ENCODE results near the gene SLC39A9. TPM values are rescaled to one million over a fixed set of nuclear protein-coding genes. Genes with fewer than 3 reads are reported as not detected.

The SLC39A9 gene
- total and polyA plus RNA-seq, 2 of the 13 experiments (the other 11 are each of a cell fraction or from before 2014, with no cell fraction given): 46.6 to 69.5 TPM

DNA sequence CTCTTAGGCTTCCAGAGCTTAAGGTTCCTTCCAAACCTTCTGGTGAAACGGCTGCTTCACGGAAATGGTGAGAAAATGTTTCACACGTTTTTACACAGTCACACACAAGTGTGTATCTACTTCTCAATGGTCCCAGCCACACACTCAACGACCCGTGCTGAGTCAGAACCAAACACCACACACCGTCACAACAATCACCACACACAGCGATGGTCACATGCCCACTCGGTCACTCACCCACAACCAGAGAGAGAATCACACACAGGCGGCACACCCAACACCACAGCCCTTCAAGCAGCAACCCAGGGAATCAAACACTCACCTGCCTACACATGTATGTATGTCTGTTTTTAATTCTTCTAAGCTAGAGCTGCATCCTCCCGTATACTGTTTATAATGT, 73.4 kb downstream of the SLC39A9 start:
- DNase-seq (ENCODE audit: low spot score) (no peak), ATAC-seq (no peak), FAIRE-seq (no peak)
- no TSS peak for BruUV-seq (replicated peaks)
- WGBS (ENCODE audit: low lambda C conversion rate): 68% methylated on average over 10 of the region's 10 CpGs
- no peaks in the 10 kb centered on the region for H3K27me3 ChIP-seq (ENCODE audit: control insufficient read depth in 1 of 2, insufficient read depth in 2 of 2, low read length in 2 of 2)
- H3K9ac ChIP-seq (ENCODE audit: insufficient read depth, low read depth, low read length): no peak overlapping the region
- no peaks in the 10 kb centered on the region for H4K20me1 ChIP-seq (ENCODE audit: insufficient read depth, low read length)
- no peaks in the 10 kb centered on the region for H3K79me2 ChIP-seq (ENCODE audit: insufficient read depth, low read length)
- intact Hi-C loops (cut with micrococcal nuclease; ENCODE audit: unreplicated experiment): no loop called here
- TF ChIP-seq NR0B2 (CRISPR knock-in tag; IDR thresholded peaks at IDR 0.05): no peak
- TF ChIP-seq, protein P1, sequence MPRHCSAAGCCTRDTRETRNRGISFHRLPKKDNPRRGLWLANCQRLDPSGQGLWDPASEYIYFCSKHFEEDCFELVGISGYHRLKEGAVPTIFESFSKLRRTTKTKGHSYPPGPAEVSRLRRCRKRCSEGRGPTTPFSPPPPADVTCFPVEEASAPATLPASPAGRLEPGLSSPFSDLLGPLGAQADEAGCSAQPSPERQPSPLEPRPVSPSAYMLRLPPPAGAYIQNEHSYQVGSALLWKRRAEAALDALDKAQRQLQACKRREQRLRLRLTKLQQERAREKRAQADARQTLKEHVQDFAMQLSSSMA (CRISPR knock-in tag; IDR thresholded peaks at IDR 0.05): no peak
- no peak for TF ChIP-seq MBNL3 (CRISPR knock-in tag; conservative IDR thresholded peaks at IDR 0.05)
- no peak for TF ChIP-seq EHMT2 (IDR thresholded peaks at IDR 0.05; ENCODE audit: borderline replicate concordance, low read depth, low read length)
- TF ChIP-seq FOSL2 (CRISPR knock-in tag; IDR thresholded peaks at IDR 0.05): no peak
- TF ChIP-seq ADNP (CRISPR knock-in tag; IDR thresholded peaks at IDR 0.05): no peak
- no peak for TF ChIP-seq ZSCAN20 (CRISPR knock-in tag; IDR thresholded peaks at IDR 0.05; ENCODE audit: borderline replicate concordance)
- no peak for TF ChIP-seq SIX1 (CRISPR knock-in tag; IDR thresholded peaks at IDR 0.05; ENCODE audit: borderline replicate concordance)
- no peak for TF ChIP-seq FLYWCH1 (CRISPR knock-in tag; IDR thresholded peaks at IDR 0.05)
- TF ChIP-seq CENPBD1 (CRISPR knock-in tag; IDR thresholded peaks at IDR 0.05; ENCODE audit: borderline replicate concordance, low read depth): no peak
- no peak for TF ChIP-seq BRD4 (CRISPR knock-in tag; IDR thresholded peaks at IDR 0.05)
- TF ChIP-seq MIER3 (CRISPR knock-in tag; IDR thresholded peaks at IDR 0.05; ENCODE audit: borderline replicate concordance): no peak
- TF ChIP-seq ZNF484 (CRISPR knock-in tag; IDR thresholded peaks at IDR 0.05; ENCODE audit: borderline replicate concordance, low read depth): no peak
- TF ChIP-seq ZNF3 (CRISPR knock-in tag; IDR thresholded peaks at IDR 0.05): no peak
- in situ Hi-C loops (cut with HindIII; ENCODE audit: extremely low pct_ligation_motif_present, low pct_unique_long_range_greater_than_20kb): no loop called here
- no peak overlapping the region for H3K4me3 ChIP-seq (replicated peaks in 1 of 3; ENCODE audit: insufficient read depth in 1 of 3, low read depth in 2 of 3, low read length in 3 of 3)
- H3K4me1 ChIP-seq (ENCODE audit: insufficient read depth, low read length): no peaks in the 10 kb centered on the region
- H3K4me2 ChIP-seq (ENCODE audit: low read depth, low read length): no peak overlapping the region
- H2AFZ ChIP-seq (ENCODE audit: low read length): no peak overlapping the region
- no peak overlapping the region for H3K27ac ChIP-seq (ENCODE audit: extremely low read length, insufficient read depth, low read length)
- ChIA-PET CTCF (ENCODE audit: low intra/inter-chr PET ratio, low total read pairs) (no interaction called here), POLR2A (no interaction called here)
- no peaks in the 10 kb centered on the region for H3K9me3 ChIP-seq (ENCODE audit: low read length)
- no peaks in the 10 kb centered on the region for H3K36me3 ChIP-seq (replicated peaks in 1 of 2; ENCODE audit: control insufficient read depth in 1 of 2, insufficient read depth in 2 of 2, low read length in 2 of 2)

Measured in HepG2 (cell line).